Activated T-helper 17 cell treated with anti-CD3 and anti-CD28 coated beads, Interleukin-2, amount 50 U/mL, for 72 hours (primary cell): ENCODE results near the gene SNX7. TPM values are rescaled to one million over a fixed set of nuclear protein-coding genes. Genes with fewer than 3 reads are reported as not detected.

Source experiments
- ATAC-seq: fragments of 150-1000 bp; cut with Tn5 transposase; replicated peaks from 2 replicates; pipeline ENCODE4 v1.10.0; 2021; ENCODE audit warnings: mild to moderate bottlenecking, moderate library complexity
- H3K27ac Mint-ChIP-seq: one replicate; pipeline ENCODE4 v1.8.0; 2022; ENCODE audit warnings: mixed read lengths
- H3K27me3 Mint-ChIP-seq: one replicate; pipeline ENCODE4 v1.8.0; 2022; ENCODE audit warnings: mixed read lengths
- H3K36me3 Mint-ChIP-seq: one replicate; pipeline ENCODE4 v1.8.0; 2022; ENCODE audit warnings: low read depth, mild to moderate bottlenecking, mixed read lengths
- H3K4me1 Mint-ChIP-seq: one replicate; pipeline ENCODE4 v1.8.0; 2022; ENCODE audit warnings: mixed read lengths
- H3K4me3 Mint-ChIP-seq: one replicate; pipeline ENCODE4 v1.8.0; 2022; ENCODE audit warnings: mild to moderate bottlenecking, mixed read lengths
- H3K9me3 Mint-ChIP-seq: one replicate; pipeline ENCODE4 v1.8.0; 2022; ENCODE audit warnings: mixed read lengths
- total RNA-seq, 2 donors: library from RNA; stranded (reverse); gene quantifications; one replicate each; pipeline ENCODE4 v1.2.3, GENCODE V29; 2022

Gene SNX7
- total RNA-seq, 2 donors from 2014 or later, result 1.6 to 2.0 TPM

DNA sequence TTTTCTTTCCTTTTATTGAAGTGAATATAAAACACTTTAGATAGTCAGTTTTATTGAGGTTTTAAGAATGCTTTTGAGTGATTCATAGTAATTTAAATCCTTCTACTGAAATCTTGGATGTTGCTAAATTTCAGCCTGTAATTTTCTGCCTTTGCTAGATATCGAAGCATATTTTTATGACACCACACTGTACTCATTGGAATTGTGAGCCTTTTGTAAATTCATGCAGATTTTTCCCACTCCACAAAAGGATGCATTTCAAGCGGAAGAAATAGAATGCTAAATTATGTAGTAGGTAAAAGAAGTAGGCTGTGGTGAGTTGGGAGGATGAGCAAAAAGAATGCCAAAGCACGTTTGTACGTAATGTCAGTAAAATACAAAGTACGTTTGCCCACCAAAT, 13.8 kb downstream of the SNX7 start:
- no peak overlapping the region for H3K4me3 Mint-ChIP-seq
- H3K9me3 Mint-ChIP-seq, result no peaks in the 10 kb centered on the region
- no peaks in the 10 kb centered on the region for H3K4me1 Mint-ChIP-seq
- ATAC-seq, result no peak
- no peaks in the 10 kb centered on the region for H3K36me3 Mint-ChIP-seq
- no peak overlapping the region for H3K27ac Mint-ChIP-seq
- no peaks in the 10 kb centered on the region for H3K27me3 Mint-ChIP-seq

DNA sequence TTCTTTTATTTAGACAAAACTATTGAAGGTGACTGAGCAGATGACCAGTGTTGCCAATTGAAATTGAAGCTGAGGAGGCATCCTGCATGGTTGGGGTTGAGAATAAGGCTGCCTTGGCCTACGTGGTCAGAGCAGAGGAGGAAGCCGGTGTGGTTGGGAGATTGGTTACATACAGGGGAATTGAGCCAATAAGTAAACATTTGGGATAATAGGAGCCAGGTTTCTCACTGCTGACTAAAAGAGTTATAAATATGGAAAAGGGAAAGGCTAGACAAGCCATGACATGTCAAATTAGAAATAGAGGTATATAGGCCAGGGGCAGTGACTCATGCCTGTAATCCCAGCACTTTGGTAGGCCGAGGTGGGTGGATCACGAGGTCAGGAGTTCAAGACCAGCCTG, 15.8 kb downstream of the SNX7 start:
- H3K4me3 Mint-ChIP-seq, result no peak overlapping the region
- no peaks in the 10 kb centered on the region for H3K4me1 Mint-ChIP-seq
- ATAC-seq, result no peak
- H3K9me3 Mint-ChIP-seq, result no peaks in the 10 kb centered on the region
- no peaks in the 10 kb centered on the region for H3K36me3 Mint-ChIP-seq
- no peak overlapping the region for H3K27ac Mint-ChIP-seq
- H3K27me3 Mint-ChIP-seq, result no peaks in the 10 kb centered on the region

DNA sequence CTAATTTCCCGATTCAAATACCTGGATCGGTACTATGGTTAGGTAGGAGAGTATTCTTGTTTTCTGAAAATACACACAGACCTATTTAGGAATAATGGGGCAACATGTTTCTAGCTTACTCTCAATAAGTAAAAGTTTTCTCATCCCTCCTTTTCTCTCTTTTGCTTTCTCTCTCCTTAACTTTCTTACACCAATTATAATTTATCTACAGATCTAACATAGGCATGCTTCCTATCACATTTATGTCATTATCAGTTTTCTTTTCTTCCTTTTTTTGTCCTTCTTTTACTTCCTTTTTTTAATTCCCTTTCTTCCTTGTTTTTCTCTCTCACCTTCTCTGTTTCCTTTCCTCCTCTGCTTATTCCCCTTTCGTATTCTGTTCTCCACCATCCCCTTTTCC, 20.3 kb downstream of the SNX7 start:
- Mint-ChIP-seq H3K4me1 (no peaks in the 10 kb centered on the region), H3K27ac (no peak overlapping the region), H3K36me3 (peaks cover 7% of the 10 kb centered on the region), H3K4me3 (no peak overlapping the region), H3K27me3 (no peaks in the 10 kb centered on the region), H3K9me3 (peaks cover 4% of the 10 kb centered on the region)
- no peak for ATAC-seq

DNA sequence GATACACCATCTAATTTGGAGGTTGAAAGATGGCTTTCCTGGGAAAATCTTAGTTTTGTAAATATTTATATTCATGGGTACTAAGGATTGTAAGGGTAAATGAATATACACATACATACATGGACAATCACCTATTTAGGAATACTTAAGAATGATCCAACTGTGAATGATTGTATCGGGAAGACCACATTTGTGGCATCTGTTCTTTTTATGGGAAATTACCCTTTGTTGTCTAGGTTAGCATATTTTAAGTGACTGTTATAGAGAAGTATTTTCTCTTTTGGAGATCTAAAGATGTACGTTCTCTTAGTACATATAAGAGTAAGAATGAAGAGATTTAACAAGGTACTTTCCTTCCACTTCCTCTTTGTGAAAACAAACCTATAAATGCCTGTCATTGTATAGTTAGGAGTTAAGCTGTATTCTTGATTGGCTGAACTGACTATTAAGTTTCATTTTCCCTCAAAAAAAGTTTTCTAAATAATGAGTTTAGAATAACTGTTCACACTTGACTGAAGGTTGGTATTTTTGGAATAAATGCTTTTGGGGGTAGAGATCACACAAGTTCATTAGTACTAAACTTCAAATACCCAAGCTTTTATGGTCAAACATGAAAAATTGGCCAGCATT, 26.7 kb downstream of the SNX7 start:
- no peak for ATAC-seq
- Mint-ChIP-seq H3K27ac (no peak overlapping the region), H3K9me3 (peaks cover 4% of the 10 kb centered on the region), H3K4me3 (no peak overlapping the region), H3K36me3 (peaks cover 13% of the 10 kb centered on the region), H3K27me3 (no peaks in the 10 kb centered on the region), H3K4me1 (no peaks in the 10 kb centered on the region)

DNA sequence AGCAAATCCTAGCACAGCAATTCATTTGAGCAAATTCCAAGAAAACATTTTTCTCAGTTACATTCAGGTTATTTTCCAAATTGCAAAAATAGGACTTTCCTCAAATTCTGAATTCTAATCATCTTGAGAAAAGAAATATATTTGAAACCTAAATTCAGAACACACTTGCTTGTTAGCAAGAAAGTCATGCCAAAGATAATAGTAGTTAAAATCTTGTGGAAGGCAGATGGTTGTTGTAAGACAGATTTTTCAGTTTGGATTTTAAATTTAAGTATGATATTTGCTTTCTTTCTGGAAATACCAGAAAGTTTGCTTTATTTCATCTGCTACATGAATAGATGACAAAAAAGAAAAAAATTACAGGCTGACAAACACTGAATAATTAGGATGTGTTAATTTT, 29.1 kb downstream of the SNX7 start:
- ATAC-seq, result no peak
- no peaks in the 10 kb centered on the region for H3K27me3 Mint-ChIP-seq
- no peaks in the 10 kb centered on the region for H3K4me1 Mint-ChIP-seq
- no peak overlapping the region for H3K4me3 Mint-ChIP-seq
- H3K27ac Mint-ChIP-seq, result no peak overlapping the region
- H3K9me3 Mint-ChIP-seq, result no peaks in the 10 kb centered on the region
- H3K36me3 Mint-ChIP-seq, result peaks cover 12% of the 10 kb centered on the region

DNA sequence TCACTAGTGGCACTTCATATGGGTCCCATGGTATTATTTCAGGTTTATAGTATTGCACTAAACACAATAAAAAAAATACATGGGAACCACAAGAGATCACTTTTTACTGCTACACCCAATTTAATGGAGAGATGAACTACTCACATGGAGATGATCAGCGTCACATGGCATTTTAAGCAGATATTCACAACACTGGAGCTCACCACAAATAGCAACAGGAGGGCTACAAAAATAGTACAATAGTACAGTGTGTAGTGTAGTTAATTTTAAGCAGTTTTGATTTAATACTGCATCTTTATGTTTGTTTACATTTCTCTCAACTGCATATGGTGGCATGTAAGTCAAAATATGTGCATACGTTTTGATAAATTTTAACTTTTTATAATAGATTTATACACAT, 31.0 kb downstream of the SNX7 start:
- H3K27ac Mint-ChIP-seq, result no peak overlapping the region
- H3K9me3 Mint-ChIP-seq, result no peaks in the 10 kb centered on the region
- no peak for ATAC-seq
- no peak overlapping the region for H3K4me3 Mint-ChIP-seq
- no peaks in the 10 kb centered on the region for H3K4me1 Mint-ChIP-seq
- no peaks in the 10 kb centered on the region for H3K27me3 Mint-ChIP-seq
- peaks cover 6% of the 10 kb centered on the region for H3K36me3 Mint-ChIP-seq

DNA sequence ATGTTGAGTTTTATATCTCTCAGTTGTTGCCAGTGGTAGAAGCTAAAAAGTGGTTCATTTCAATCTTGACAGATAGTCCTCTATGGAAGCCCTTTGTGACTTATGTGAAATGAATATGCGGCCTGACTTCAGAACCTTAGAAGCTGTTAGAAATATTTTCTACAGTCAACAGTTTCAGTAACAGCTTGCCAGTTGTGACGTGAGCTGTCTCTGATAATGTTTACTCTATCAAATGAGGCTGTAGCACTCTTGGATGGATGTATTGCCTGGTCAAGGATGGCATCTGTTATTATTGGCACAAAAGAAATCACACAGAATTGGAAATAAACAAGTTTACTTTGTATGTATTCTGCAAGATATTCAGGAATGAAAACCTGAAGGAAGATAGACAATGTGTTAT, 31.9 kb downstream of the SNX7 start:
- H3K36me3 Mint-ChIP-seq, result peaks cover 6% of the 10 kb centered on the region
- H3K4me1 Mint-ChIP-seq, result no peaks in the 10 kb centered on the region
- H3K27me3 Mint-ChIP-seq, result no peaks in the 10 kb centered on the region
- H3K27ac Mint-ChIP-seq, result no peak overlapping the region
- H3K9me3 Mint-ChIP-seq, result no peaks in the 10 kb centered on the region
- H3K4me3 Mint-ChIP-seq, result no peak overlapping the region
- ATAC-seq, result no peak

DNA sequence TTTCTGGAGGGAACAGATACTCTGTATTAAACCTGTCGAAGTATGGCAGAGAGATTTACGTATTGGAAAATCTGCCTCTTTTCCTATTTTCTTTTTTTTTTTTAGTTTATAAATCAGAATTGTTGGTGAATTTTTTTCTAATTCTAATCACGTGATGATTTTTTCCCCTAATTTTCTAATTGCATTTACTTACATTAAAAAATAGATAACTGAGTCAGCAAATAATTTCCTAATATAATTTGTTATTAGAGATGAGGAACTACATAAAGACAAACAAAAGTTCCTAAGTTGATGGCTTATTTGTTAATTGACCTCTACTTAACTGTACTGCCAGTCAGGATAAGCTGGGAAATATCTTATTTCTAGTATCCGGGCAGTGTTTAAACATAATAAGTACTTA, 34.6 kb downstream of the SNX7 start:
- H3K27me3 Mint-ChIP-seq, result no peaks in the 10 kb centered on the region
- no peak for ATAC-seq
- H3K4me3 Mint-ChIP-seq, result no peak overlapping the region
- H3K4me1 Mint-ChIP-seq, result no peaks in the 10 kb centered on the region
- H3K9me3 Mint-ChIP-seq, result no peaks in the 10 kb centered on the region
- H3K36me3 Mint-ChIP-seq, result peaks cover 6% of the 10 kb centered on the region
- H3K27ac Mint-ChIP-seq, result no peak overlapping the region

DNA sequence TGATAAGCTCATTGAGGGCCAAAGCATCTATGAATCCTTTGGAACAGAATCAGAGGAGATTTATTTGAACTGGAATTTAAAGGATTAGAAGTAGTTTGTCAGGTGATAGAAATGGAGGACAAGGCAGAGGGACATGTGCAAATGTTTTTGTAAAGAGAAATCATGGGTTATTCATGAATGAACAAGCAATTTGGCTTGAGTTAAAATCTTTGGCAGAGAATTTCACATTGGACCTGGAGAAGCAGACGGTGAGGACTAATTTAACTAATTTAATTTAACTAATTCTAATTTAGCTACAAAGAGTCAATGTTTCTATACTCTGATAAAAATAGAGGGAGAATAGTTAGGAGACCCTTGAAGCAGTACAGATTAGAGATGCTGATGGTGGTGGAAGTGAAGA, 36.3 kb downstream of the SNX7 start:
- Mint-ChIP-seq H3K9me3 (no peaks in the 10 kb centered on the region), H3K27ac (no peak overlapping the region), H3K36me3 (no peaks in the 10 kb centered on the region), H3K27me3 (no peaks in the 10 kb centered on the region), H3K4me3 (no peak overlapping the region), H3K4me1 (no peaks in the 10 kb centered on the region)
- ATAC-seq, result no peak

DNA sequence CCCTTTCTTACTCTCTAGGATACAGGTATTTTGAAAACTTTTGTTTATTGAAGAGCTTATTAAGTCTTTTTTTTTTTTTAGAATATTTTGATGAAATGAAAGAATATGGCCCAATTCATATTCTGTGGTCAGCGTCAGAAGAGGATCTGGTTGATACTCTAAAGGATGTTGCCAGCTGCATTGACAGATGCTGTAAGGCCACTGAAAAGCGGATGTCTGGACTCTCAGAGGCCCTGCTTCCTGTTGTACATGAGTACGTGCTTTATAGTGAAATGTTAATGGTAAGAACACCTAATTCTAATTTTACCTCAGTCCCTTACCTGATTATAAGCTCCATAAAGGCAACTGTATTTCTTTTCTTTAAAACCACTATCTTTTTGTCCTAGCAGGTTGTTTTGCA, 37.1 kb downstream of the SNX7 start:
- H3K9me3 Mint-ChIP-seq, result no peaks in the 10 kb centered on the region
- H3K36me3 Mint-ChIP-seq, result no peaks in the 10 kb centered on the region
- no peaks in the 10 kb centered on the region for H3K4me1 Mint-ChIP-seq
- ATAC-seq, result no peak
- H3K27ac Mint-ChIP-seq, result no peak overlapping the region
- no peaks in the 10 kb centered on the region for H3K27me3 Mint-ChIP-seq
- no peak overlapping the region for H3K4me3 Mint-ChIP-seq

DNA sequence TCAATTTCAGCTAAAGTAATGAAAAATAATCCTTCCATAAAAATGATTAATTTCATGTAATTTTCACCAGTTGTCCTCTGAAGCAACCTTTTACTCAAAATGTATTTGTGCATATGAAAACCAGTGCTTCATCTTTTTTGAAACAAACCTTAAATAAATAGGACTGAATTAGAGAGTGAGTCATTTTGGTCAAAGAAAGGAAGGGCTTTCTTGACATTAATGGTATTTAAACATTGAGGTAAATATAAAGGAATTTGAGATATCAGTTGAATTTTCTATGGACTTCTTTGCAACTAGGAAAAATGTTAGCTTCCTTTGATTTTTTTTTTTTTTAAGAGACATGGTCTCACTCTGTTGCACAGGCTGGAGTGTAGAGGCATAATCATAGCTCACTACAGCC, 38.7 kb downstream of the SNX7 start:
- no peaks in the 10 kb centered on the region for H3K4me1 Mint-ChIP-seq
- H3K27me3 Mint-ChIP-seq, result no peaks in the 10 kb centered on the region
- no peak overlapping the region for H3K27ac Mint-ChIP-seq
- H3K9me3 Mint-ChIP-seq, result no peaks in the 10 kb centered on the region
- no peak overlapping the region for H3K4me3 Mint-ChIP-seq
- ATAC-seq, result no peak
- no peaks in the 10 kb centered on the region for H3K36me3 Mint-ChIP-seq

DNA sequence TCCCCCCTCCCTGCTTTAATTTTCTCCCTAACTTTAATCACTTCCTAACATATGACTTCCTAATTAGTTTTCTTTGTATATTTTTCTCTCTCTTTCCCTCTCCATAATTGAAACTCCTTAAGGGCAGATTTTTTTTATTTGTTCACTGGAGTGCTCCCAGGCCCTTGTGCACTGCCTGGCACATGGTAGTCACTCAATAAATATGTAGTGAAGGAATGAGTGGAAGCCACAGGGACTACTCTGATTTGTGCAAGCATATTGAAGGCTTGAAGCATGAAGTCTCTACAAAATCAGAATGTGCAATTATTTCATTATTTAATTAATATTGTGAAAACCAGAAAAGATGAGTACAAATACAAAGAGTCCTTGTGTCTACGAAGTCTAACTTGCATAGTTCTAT, 41.5 kb downstream of the SNX7 start:
- no peaks in the 10 kb centered on the region for H3K9me3 Mint-ChIP-seq
- no peaks in the 10 kb centered on the region for H3K4me1 Mint-ChIP-seq
- no peak for ATAC-seq
- H3K27ac Mint-ChIP-seq, result no peak overlapping the region
- no peaks in the 10 kb centered on the region for H3K36me3 Mint-ChIP-seq
- H3K27me3 Mint-ChIP-seq, result no peaks in the 10 kb centered on the region
- H3K4me3 Mint-ChIP-seq, result no peak overlapping the region

DNA sequence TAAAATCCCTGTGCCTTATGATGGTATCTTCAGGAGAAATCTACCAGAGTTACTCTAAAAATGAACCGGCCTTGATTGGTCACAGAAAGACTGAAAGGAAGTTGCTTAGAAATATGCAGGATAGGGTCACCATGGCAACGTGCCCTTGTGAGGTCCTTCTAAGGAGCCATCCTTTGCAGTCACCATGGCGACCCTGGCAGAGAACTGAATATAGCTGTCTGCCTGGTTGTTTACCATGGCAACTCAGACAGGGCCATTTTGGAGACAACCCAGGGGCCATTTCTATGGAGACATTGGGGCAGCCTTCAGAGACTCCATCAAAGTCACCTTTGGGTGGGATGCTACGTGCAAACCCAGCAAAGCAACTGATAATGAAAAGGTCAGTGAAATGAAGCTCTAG, 43.0 kb downstream of the SNX7 start:
- H3K36me3 Mint-ChIP-seq, result no peaks in the 10 kb centered on the region
- ATAC-seq, result no peak
- no peaks in the 10 kb centered on the region for H3K4me1 Mint-ChIP-seq
- H3K9me3 Mint-ChIP-seq, result no peaks in the 10 kb centered on the region
- no peaks in the 10 kb centered on the region for H3K27me3 Mint-ChIP-seq
- H3K4me3 Mint-ChIP-seq, result no peak overlapping the region
- no peak overlapping the region for H3K27ac Mint-ChIP-seq

DNA sequence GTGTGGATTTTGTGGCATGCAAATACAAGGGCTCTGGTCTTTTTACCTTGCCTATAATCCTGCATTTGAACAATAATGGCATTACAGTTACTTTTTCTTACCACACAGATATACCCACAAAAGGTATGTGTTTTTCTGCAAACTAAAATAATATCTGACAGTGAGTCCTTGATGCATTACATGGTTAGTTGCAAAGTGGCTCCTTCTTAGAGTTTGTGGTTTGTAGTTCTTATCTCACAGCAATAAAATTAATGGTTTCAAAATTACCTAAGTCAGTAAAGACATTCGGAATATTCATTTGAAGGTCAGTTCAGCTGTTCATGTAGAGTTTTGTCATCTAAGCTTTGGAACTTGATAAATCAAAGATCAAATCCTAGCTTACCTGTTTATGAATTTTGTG, 43.5 kb downstream of the SNX7 start:
- H3K36me3 Mint-ChIP-seq, result no peaks in the 10 kb centered on the region
- no peaks in the 10 kb centered on the region for H3K9me3 Mint-ChIP-seq
- no peak for ATAC-seq
- H3K27me3 Mint-ChIP-seq, result no peaks in the 10 kb centered on the region
- H3K4me3 Mint-ChIP-seq, result no peak overlapping the region
- H3K4me1 Mint-ChIP-seq, result no peaks in the 10 kb centered on the region
- no peak overlapping the region for H3K27ac Mint-ChIP-seq

DNA sequence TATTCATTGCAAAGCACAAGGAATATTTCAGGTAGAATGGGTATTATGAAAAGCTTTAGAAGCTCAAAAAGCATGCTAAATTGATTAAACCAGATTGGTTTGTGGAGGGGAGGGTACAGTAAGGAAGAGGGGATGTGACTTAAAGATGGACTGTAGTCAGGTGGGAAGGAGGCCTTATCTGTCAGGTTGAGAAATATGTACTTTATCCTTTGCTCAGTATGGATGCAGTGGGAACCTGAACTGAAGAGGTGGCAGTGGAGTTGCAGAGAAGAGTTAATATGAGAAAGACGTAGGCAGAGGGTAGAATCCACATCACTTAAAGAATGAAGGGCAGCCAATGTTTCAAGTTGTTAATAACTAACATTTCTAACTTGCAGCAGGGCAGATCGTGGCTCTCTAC, 44.1 kb downstream of the SNX7 start:
- Mint-ChIP-seq H3K27ac (no peak overlapping the region), H3K9me3 (no peaks in the 10 kb centered on the region), H3K27me3 (no peaks in the 10 kb centered on the region), H3K4me1 (no peaks in the 10 kb centered on the region), H3K4me3 (no peak overlapping the region), H3K36me3 (no peaks in the 10 kb centered on the region)
- no peak for ATAC-seq

DNA sequence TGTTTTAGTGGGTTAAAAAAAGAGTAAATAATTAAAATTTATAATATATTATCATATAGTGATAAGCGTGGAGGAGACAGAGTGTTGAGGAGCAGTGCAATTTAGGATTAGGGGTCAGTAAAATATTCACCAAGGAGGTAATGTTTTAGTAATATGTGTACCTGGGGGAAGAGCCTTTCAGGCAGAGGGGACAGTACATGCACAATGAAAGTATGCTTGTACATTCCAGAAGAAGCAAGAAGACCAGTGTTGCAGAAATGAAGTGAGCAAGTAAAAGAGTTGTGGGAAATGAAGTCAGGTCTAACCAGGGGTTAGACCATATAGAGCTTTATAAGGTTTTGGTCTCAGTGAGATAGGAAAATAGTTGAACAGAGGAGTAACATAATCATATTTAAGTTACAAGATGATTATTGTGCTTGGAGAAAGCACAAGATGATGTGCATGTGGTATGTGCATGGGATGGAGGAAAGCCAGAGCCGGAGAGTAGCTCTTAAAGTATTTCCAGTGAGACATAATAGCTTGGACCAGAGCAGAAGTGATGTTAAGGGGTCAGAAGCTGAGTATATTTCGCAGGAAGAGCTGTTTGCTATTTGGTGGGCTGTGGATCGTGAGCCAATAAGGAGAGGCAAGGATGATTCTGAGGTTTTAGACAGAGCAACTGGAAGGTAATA, 44.8 kb downstream of the SNX7 start:
- ATAC-seq, result no peak
- Mint-ChIP-seq H3K9me3 (no peaks in the 10 kb centered on the region), H3K27me3 (no peaks in the 10 kb centered on the region), H3K4me3 (no peak overlapping the region), H3K36me3 (no peaks in the 10 kb centered on the region), H3K4me1 (no peaks in the 10 kb centered on the region), H3K27ac (no peak overlapping the region)
